IMR-90 (cell line): ENCODE data around the gene IL18R1. TPM values are rescaled to one million over a fixed set of nuclear protein-coding genes. Genes with fewer than 3 reads are reported as not detected.

Experiments
- ATAC-seq: fragments of 200-7000 bp; cut with Tn5 transposase; 2 replicates; pipeline ENCODE4 v1.9.1; 2020; ENCODE audit warnings: low read depth, mild to moderate bottlenecking, moderate library complexity
- BruUV-seq: library from RNA; stranded (reverse); fragments of 400-500 nt; replicated peaks from 2 replicates; lab custom pipeline; 2021; lab: Mats Ljungman, UMichigan
- CTCF ChIA-PET: fragments of 300-600 bp; formaldehyde crosslinking; extraction: SDS; loops from one replicate; lab custom pipeline; 2021; ENCODE audit warnings: antibody characterized with exemption; lab: Yijun Ruan, JAX
- POLR2A ChIA-PET: fragments of 300-600 bp; sonication (Branson Sonifier 250); formaldehyde crosslinking; loops from one replicate; lab custom pipeline; 2022; ENCODE audit warnings: antibody characterized with exemption; ENCODE audit not compliant: unreplicated experiment; lab: Charles Lee
- DNase-seq: peaks from one replicate; pipeline ENCODE4 v3.0.0; 2013
- H2AFZ ChIP-seq: replicated peaks from 2 replicates; pipeline ENCODE3; 2013; ENCODE audit warnings: low read length, mild to moderate bottlenecking; ENCODE audit not compliant: poor library complexity
- H2AK5ac ChIP-seq: 2 replicates; pipeline ENCODE4 v1.6.1; 2013; ENCODE audit warnings: low read depth, low read length, inconsistent platforms
- H2AK9ac ChIP-seq: replicated peaks from 2 replicates; pipeline ENCODE3; 2013; ENCODE audit warnings: mild to moderate bottlenecking, low read depth, low read length, moderate library complexity; ENCODE audit not compliant: poor library complexity
- H2BK120ac ChIP-seq: 2 replicates; pipeline ENCODE4 v1.6.1; 2013; ENCODE audit warnings: low read depth, low read length, inconsistent platforms
- H2BK15ac ChIP-seq: 3 replicates; pipeline ENCODE4 v1.6.1; 2013; ENCODE audit warnings: low read depth, low read length, inconsistent platforms
- H2BK20ac ChIP-seq: 2 replicates; pipeline ENCODE4 v1.6.1; 2013; ENCODE audit warnings: low read depth, mild to moderate bottlenecking, inconsistent platforms, low read length, moderate library complexity
- H2BK5ac ChIP-seq: 2 replicates; pipeline ENCODE4 v1.6.1; 2013; ENCODE audit warnings: mild to moderate bottlenecking, low read depth, low read length, inconsistent platforms; ENCODE audit not compliant: poor library complexity, severe bottlenecking
- H3K14ac ChIP-seq: replicated peaks from 2 replicates; pipeline ENCODE4 v1.6.1; 2013; ENCODE audit warnings: low read depth, low read length, inconsistent platforms
- H3K18ac ChIP-seq: 2 replicates; pipeline ENCODE4 v1.6.1; 2013; ENCODE audit warnings: low read depth, low read length, control low read depth
- H3K23ac ChIP-seq: 2 replicates; pipeline ENCODE4 v1.6.1; 2013; ENCODE audit warnings: low read depth, low read length, inconsistent platforms
- H3K27ac ChIP-seq: 2 replicates; pipeline ENCODE4 v1.5.1; 2013; ENCODE audit warnings: mild to moderate bottlenecking, control low read depth, low read length; ENCODE audit not compliant: insufficient read depth
- H3K27me3 ChIP-seq: 2 replicates; pipeline ENCODE4 v1.6.1; 2013; ENCODE audit warnings: low read length; ENCODE audit not compliant: control insufficient read depth, insufficient read depth
- H3K36me3 ChIP-seq: 2 replicates; pipeline ENCODE4 v1.6.1; 2013; ENCODE audit warnings: low read length, mixed read lengths; ENCODE audit not compliant: control insufficient read depth, insufficient read depth
- H3K4ac ChIP-seq: 2 replicates; pipeline ENCODE4 v1.6.1; 2013; ENCODE audit warnings: low read depth, low read length, inconsistent platforms
- H3K4me1 ChIP-seq: 2 replicates; pipeline ENCODE4 v1.6.1; 2013; ENCODE audit warnings: low read length, mixed read lengths; ENCODE audit not compliant: control insufficient read depth, insufficient read depth
- H3K4me2 ChIP-seq: 2 replicates; pipeline ENCODE4 v1.6.1; 2013; ENCODE audit warnings: low read depth, mild to moderate bottlenecking, control low read depth, low read length, moderate library complexity
- H3K4me3 ChIP-seq: 2 replicates; pipeline ENCODE4 v1.5.1; 2013; ENCODE audit warnings: low read depth, mild to moderate bottlenecking, control low read depth, low read length, moderate library complexity; ENCODE audit not compliant: insufficient read depth
- H3K56ac ChIP-seq: 2 replicates; pipeline ENCODE4 v1.6.1; 2013; ENCODE audit warnings: low read length, inconsistent platforms; ENCODE audit not compliant: insufficient read depth; ENCODE audit errors: extremely low read depth
- H3K79me1 ChIP-seq, 2 experiments: 2 replicates each; pipeline ENCODE4 v1.6.1; 2013; ENCODE audit warnings: low read length in 2 of 2, inconsistent platforms in 1 of 2, low read depth in 1 of 2
- H3K9ac ChIP-seq: 2 replicates; pipeline ENCODE4 v1.6.1; 2013; ENCODE audit warnings: low read depth, low read length, control low read depth
- H3K9me1 ChIP-seq: 2 replicates; pipeline ENCODE4 v1.6.1; 2013; ENCODE audit warnings: low read length, inconsistent platforms; ENCODE audit not compliant: insufficient read depth
- H3K9me3 ChIP-seq: 2 replicates; pipeline ENCODE4 v1.6.1; 2013; ENCODE audit warnings: low read length; ENCODE audit not compliant: control insufficient read depth, insufficient read depth
- H4K20me1 ChIP-seq: 2 replicates; pipeline ENCODE4 v1.6.1; 2013; ENCODE audit warnings: low read length, inconsistent platforms; ENCODE audit not compliant: insufficient read depth
- H4K5ac ChIP-seq: 2 replicates; pipeline ENCODE4 v1.6.1; 2013; ENCODE audit warnings: mild to moderate bottlenecking, low read depth, low read length, control low read depth
- H4K8ac ChIP-seq, 2 experiments: 2 replicates each; pipeline ENCODE4 v1.6.1; 2013; ENCODE audit warnings: low read depth in 2 of 2, low read length in 2 of 2, control low read depth in 1 of 2, inconsistent platforms in 1 of 2
- H4K91ac ChIP-seq: 2 replicates; pipeline ENCODE4 v1.6.1; 2013; ENCODE audit warnings: low read depth, low read length, inconsistent platforms; ENCODE audit not compliant: insufficient read depth
- MAFK ChIP-seq: IDR thresholded peaks from 2 replicates; pipeline ENCODE4 v1.6.1; 2012; ENCODE audit warnings: low read depth, low read length, improper control_type of control experiment
- RAD21 ChIP-seq: IDR thresholded peaks from 2 replicates; pipeline ENCODE4 v1.6.1; 2012; ENCODE audit warnings: low read length, improper control_type of control experiment
- RFX5 ChIP-seq: IDR thresholded peaks from 2 replicates; pipeline ENCODE4 v1.8.0; 2012; ENCODE audit warnings: low read depth, mild to moderate bottlenecking, low read length, moderate library complexity
- WGBS, 2 experiments: methylation state at CpG; one replicate each; pipeline versions ENCODE4 v1.1.5 to v1.1.7; 2013; ENCODE audit warnings: missing lambda C conversion rate in 2 of 2; ENCODE audit not compliant: insufficient read length in 1 of 2; ENCODE audit errors: extremely low coverage in 2 of 2; 5-methylcytosine and 5-hydroxymethylcytosine counted together
- dilution Hi-C: fragments of 300-500 bp; cut with HindIII; formaldehyde crosslinking; loops from one replicate; pipeline ENCODE4 v1.14.3; 2018; ENCODE audit warnings: low sequenced_read_pairs; ENCODE audit not compliant: unreplicated experiment
- in situ Hi-C: fragments of 300-500 bp; cut with MboI; formaldehyde crosslinking; loops from 3 replicates; pipeline ENCODE4 v1.14.3; 2019; ENCODE audit warnings: low sequenced_read_pairs, inconsistent platforms, mixed read lengths
- intact Hi-C: fragments of 100-400 bp; cut with micrococcal nuclease; formaldehyde crosslinking; loops from 2 replicates; pipeline ENCODE4 v1.10.0; 2022
- polyA plus RNA-seq, 3 experiments: library from polyadenylated mRNA; depleted of rRNA; stranded (reverse); fragments of >200 nt; gene quantifications; 2 replicates each; pipeline ENCODE4 v1.2.3, GENCODE V29; 2012; ENCODE audit warnings: low replicate concordance in 1 of 3
- total RNA-seq: library from RNA; depleted of rRNA; stranded (reverse); fragments of >200 nt; gene quantifications from 2 replicates; pipeline ENCODE4 v1.2.3, GENCODE V29; 2012

Gene IL18R1
- total and polyA plus RNA-seq, 2 of the 4 experiments (the other 2 are of a cell fraction), result 0.18 to 0.24 TPM

DNA sequence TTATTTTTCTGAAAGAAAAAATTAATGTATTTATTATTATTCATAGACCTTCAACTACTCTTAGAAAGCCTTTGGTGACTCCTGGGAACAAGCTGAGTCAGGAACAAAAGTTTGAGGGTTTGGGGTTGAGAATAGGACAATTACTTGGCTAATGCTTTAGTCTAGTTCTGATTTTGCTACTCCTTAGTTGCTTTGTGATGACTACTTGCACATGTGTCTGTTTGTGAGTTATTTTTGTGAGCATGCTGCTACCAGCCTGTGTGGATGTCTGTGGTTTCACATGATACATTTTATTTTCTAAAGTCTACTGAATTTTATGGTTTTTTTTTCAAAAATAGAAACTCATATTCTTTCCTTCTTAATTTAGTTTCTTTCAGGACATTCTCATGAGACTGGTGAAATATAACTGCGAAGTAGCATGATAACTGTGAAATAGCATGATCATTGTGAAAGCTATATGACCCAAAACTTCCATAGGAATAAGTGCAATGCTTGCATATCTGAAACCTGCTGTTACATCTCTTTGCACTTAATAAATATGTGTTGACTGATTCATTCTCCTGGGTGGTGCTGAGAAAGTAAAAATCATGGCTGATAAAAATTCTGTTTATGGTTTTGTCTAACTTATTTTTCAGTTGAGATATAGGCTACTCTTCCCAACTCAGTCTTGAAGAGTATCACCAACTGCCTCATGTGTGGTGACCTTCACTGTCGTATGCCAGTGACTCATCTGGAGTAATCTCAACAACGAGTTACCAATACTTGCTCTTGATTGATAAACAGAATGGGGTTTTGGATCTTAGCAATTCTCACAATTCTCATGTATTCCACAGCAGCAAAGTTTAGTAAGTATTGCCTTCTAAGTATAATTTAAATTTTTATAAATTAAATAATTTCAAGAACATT is 17.9 kb upstream of the IL18R1 start:
- H2AFZ ChIP-seq, result no peak overlapping the region
- WGBS, 2 experiments, result no CpG with 5 or more reads among the region's 3 CpGs
- no peaks in the 10 kb centered on the region; the same call in 1 of the 2 replicates for H3K9me1 ChIP-seq
- no peaks in the 10 kb centered on the region for H3K36me3 ChIP-seq
- no peak overlapping the region for H2BK15ac ChIP-seq
- no peak overlapping the region for H3K4me2 ChIP-seq
- intact Hi-C loops (no loop called here), dilution Hi-C loops (no loop called here), in situ Hi-C loops (no loop called here)
- no peak overlapping the region for H4K91ac ChIP-seq
- no peak overlapping the region for H3K4ac ChIP-seq
- H4K5ac ChIP-seq, result no peak overlapping the region
- peaks cover 5% of the 10 kb centered on the region; the same call in 1 of the 2 replicates for H3K27me3 ChIP-seq
- H2AK5ac ChIP-seq, result no peak overlapping the region
- H4K8ac ChIP-seq, result no peak overlapping the region
- TF ChIP-seq MAFK (peak; percentile 26; the same call in 1 of the 2 replicates), RAD21 (no peak), RFX5 (no peak)
- no peak for DNase-seq
- no peak overlapping the region for H2BK5ac ChIP-seq
- no peak overlapping the region for H3K27ac ChIP-seq
- no peak overlapping the region for H3K14ac ChIP-seq
- BruUV-seq, result no TSS peak
- ChIA-PET CTCF (interaction anchor here (1.4 kb wide), 1 partner anchor 39 kb away, joined by 3 read pairs; no protein-coding TSS in a partner anchor), POLR2A (no interaction called here)
- no peak overlapping the region for H2BK20ac ChIP-seq
- no peaks in the 10 kb centered on the region for H3K79me1 ChIP-seq
- H2BK120ac ChIP-seq, result no peak overlapping the region
- H3K23ac ChIP-seq, result no peak overlapping the region
- H3K9me3 ChIP-seq, result no peaks in the 10 kb centered on the region
- H2AK9ac ChIP-seq, result no peak overlapping the region
- H3K18ac ChIP-seq, result no peak overlapping the region
- no peak overlapping the region for H3K4me3 ChIP-seq
- no peak for ATAC-seq
- no peak overlapping the region for H3K9ac ChIP-seq
- H3K4me1 ChIP-seq, result peaks cover 2% of the 10 kb centered on the region; the same call in 1 of the 2 replicates
- H3K56ac ChIP-seq, result no peak overlapping the region
- no peaks in the 10 kb centered on the region for H4K20me1 ChIP-seq
